Uterus (tissue), 2 donors: ENCODE measurements around the gene KHK.

ENCODE experiments used
- POLR2A ChIP-seq, 2 donors: fragments of 450-650 bp; IDR thresholded peaks; one replicate each; pipeline ENCODE4 v1.6.1; 2016; ENCODE audit warnings: antibody characterized with exemption in 2 of 2, mild to moderate bottlenecking in 1 of 2, moderate library complexity in 1 of 2
- TF ChIP-seq, protein P1 (sequence below), 4 experiments: fragments of 200-600 bp in 2 of 4; fragments of 450-650 bp in 2 of 4; sonication (generic) in 2 of 4; IDR thresholded peaks; one replicate each; pipeline ENCODE4 v1.5.1; 2016 to 2019; ENCODE audit warnings: antibody characterized with exemption in 4 of 4, mild to moderate bottlenecking in 2 of 4, moderate library complexity in 1 of 4

DNA sequence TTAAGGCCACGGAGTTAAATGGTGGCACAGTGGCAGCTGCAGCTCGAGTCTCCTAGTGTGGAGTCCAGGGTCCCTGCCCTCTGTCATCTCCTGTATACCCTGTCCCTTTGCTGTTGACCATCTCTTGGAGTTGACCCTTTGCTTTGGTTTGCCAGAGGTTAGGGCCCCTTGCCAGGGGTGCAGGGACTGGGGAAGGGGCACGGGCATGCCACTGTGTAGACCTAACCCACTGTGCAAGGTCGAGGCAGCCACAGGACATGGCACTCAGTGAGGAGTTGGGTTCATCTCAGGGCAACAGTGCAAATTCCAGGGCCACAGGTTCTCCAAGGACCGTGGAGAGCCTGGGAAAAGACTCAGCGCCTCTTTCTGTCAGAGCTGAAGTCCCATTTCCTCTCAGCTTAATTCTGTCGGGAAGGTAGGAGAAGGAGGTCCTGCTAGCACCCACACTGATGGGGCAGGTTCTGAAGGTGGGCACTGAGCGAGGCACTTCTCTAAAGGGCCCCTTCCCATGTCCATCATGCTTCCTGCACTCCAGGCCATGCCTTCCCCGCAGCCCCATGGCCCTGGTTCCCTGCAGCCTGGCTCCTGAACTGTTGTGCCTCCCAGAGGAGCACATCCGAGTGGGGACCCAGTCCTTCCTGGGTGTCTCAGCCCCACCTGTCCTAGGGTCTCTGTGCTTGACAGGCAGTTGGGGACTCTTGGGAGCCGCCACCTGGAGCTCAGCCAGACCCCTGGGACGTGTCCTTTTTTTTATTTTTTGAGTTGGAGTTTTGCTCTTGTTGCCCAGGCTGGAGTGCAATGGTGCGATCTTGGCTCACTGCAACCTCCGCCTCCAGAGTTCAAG lies 2.8 kb downstream of the KHK start:
- TF ChIP-seq, protein P1, sequence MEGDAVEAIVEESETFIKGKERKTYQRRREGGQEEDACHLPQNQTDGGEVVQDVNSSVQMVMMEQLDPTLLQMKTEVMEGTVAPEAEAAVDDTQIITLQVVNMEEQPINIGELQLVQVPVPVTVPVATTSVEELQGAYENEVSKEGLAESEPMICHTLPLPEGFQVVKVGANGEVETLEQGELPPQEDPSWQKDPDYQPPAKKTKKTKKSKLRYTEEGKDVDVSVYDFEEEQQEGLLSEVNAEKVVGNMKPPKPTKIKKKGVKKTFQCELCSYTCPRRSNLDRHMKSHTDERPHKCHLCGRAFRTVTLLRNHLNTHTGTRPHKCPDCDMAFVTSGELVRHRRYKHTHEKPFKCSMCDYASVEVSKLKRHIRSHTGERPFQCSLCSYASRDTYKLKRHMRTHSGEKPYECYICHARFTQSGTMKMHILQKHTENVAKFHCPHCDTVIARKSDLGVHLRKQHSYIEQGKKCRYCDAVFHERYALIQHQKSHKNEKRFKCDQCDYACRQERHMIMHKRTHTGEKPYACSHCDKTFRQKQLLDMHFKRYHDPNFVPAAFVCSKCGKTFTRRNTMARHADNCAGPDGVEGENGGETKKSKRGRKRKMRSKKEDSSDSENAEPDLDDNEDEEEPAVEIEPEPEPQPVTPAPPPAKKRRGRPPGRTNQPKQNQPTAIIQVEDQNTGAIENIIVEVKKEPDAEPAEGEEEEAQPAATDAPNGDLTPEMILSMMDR (IDR thresholded peaks at IDR 0.05), result no peak
- no peak for TF ChIP-seq POLR2A (IDR thresholded peaks at IDR 0.05)
